K562 (cell line): ENCODE data around the gene ANAPC2. TPM values are rescaled to one million over a fixed set of nuclear protein-coding genes. Genes with fewer than 3 reads are reported as not detected.

Source experiments
- DACH1 ChIP-seq: fragments of 450-650 bp; IDR thresholded peaks from 2 replicates; pipeline ENCODE4 v1.6.1; 2018; ENCODE audit not compliant: partially characterized antibody
- ELF2 ChIP-seq: fragments of 250-450 bp; sonication (Bioruptor Pico); IDR thresholded peaks from 2 replicates; pipeline ENCODE4 v1.5.0; 2021; ENCODE audit warnings: mild to moderate bottlenecking
- ESRRA ChIP-seq: fragments of 450-650 bp; IDR thresholded peaks from 2 replicates; pipeline ENCODE4 v1.6.1; 2014; ENCODE audit warnings: low read depth, mild to moderate bottlenecking, moderate library complexity, borderline replicate concordance
- GATAD2B ChIP-seq: fragments of 450-650 bp; IDR thresholded peaks from 2 replicates; pipeline ENCODE4 v1.6.1; 2017; ENCODE audit warnings: mild to moderate bottlenecking, borderline replicate concordance
- GTF2F1 ChIP-seq: IDR thresholded peaks from 2 replicates; pipeline ENCODE4 v1.6.1; 2011; ENCODE audit warnings: low read depth, low read length, improper control_type of control experiment
- LEF1 ChIP-seq: fragments of 450-650 bp; IDR thresholded peaks from 2 replicates; pipeline ENCODE4 v1.6.1; 2016; ENCODE audit warnings: mild to moderate bottlenecking
- MTA1 ChIP-seq: fragments of 450-650 bp; IDR thresholded peaks from 2 replicates; pipeline ENCODE4 v1.6.1; 2017; ENCODE audit warnings: borderline replicate concordance
- PHF8 ChIP-seq: fragments of 200-600 bp; sonication (generic); IDR thresholded peaks from 2 replicates; pipeline ENCODE4 v1.6.1; 2012; ENCODE audit warnings: mixed run types, mild to moderate bottlenecking, inconsistent platforms, low read length, moderate library complexity, borderline replicate concordance
- REST ChIP-seq, 2 experiments: fragments of 450-650 bp; formaldehyde crosslinking in 1 of 2; IDR thresholded peaks; 2 replicates each; pipeline versions ENCODE4 v1.4.0 to v1.6.1; 2014 to 2020; ENCODE audit warnings: mild to moderate bottlenecking in 2 of 2, borderline replicate concordance in 1 of 2, low read depth in 1 of 2
- SUPT5H ChIP-seq: fragments of 450-650 bp; IDR thresholded peaks from 2 replicates; pipeline ENCODE4 v1.6.1; 2016
- TBL1XR1 ChIP-seq, 2 experiments: IDR thresholded peaks; 2 replicates each; pipeline ENCODE4 v1.6.1; 2012; ENCODE audit warnings: improper control_type of control experiment in 2 of 2, low read length in 2 of 2, mild to moderate bottlenecking in 1 of 2
- TCFL5 ChIP-seq: fragments of 250-450 bp; sonication (Bioruptor Pico); conservative IDR thresholded peaks from 2 replicates; pipeline ENCODE4 v1.6.1; 2021; ENCODE audit warnings: mild to moderate bottlenecking, moderate library complexity, matching md5 sums
- TRIM24 ChIP-seq, 2 experiments: fragments of 450-650 bp; IDR thresholded peaks; 2 replicates each; pipeline ENCODE4 v1.6.1; 2016
- ZNF12 ChIP-seq: sonication (generic); formaldehyde crosslinking; IDR thresholded peaks from 2 replicates; pipeline ENCODE4 v1.4.0; 2020; ENCODE audit warnings: mild to moderate bottlenecking, missing genetic modification reagents
- ZNF3 ChIP-seq: fragments of 250-450 bp; sonication (Bioruptor Pico); IDR thresholded peaks from 2 replicates; pipeline ENCODE4 v1.5.0; 2021; ENCODE audit warnings: mild to moderate bottlenecking, moderate library complexity
- ZNF592 ChIP-seq: fragments of 450-650 bp; IDR thresholded peaks from 2 replicates; pipeline ENCODE4 v1.6.1; 2017; ENCODE audit warnings: antibody characterized with exemption, mild to moderate bottlenecking
- polyA plus RNA-seq, 8 experiments: library from polyadenylated mRNA; depleted of rRNA in 4 of 8; stranded (reverse) in 5 of 8; unstranded in 3 of 8; fragments of >200 nt; fragmentation: Nextera tagmentation in 2 of 8; fragmentation: Illumina TruSeq in 1 of 8; extraction: Ambion mirVana in 2 of 8; extraction: Trizol in 1 of 8; gene quantifications; 2 replicates each; pipeline versions ENCODE4 v1.2.1 to v1.2.3, GENCODE V29; 2011 to 2014; ENCODE audit warnings: inconsistent platforms in 1 of 8, missing spikeins in 1 of 8
- total RNA-seq, 7 experiments: library from RNA; depleted of rRNA in 6 of 7; stranded (reverse); fragments of >200 nt in 6 of 7; fragmentation: Illumina TruSeq in 2 of 7; extraction: Trizol in 2 of 7; gene quantifications; 2 replicates each; pipeline versions ENCODE4 v1.2.1 to v1.2.3, GENCODE V29; 2011 to 2021; ENCODE audit warnings: low replicate concordance in 1 of 7

Gene ANAPC2
- total and polyA plus RNA-seq, 9 of the 15 experiments (the other 6 are each of a cell fraction or from before 2014, with no cell fraction given), result 0.11 to 56.5 (median 17.1) TPM; not detected in 1

- TF ChIP-seq ZNF592 (0 out of 2 replicates have a peak, but pooled peaks have one; percentile 30), ESRRA (peak; percentile 65), TCFL5 (no peak), DACH1 (no peak), ZNF12 (CRISPR knock-in tag) (no peak), LEF1 (0 out of 2 replicates have a peak, but pooled peaks have one; percentile 20), PHF8 (peak; percentile 91; the same call in 1 of the 2 replicates), ZNF3 (CRISPR knock-in tag) (no peak), GATAD2B (peak; percentile 74), MTA1 (peak; percentile 98), REST (IDR thresholded peaks at IDR 0.05; ENCODE audit: borderline replicate concordance) (peak; percentile 33), REST (CRISPR knock-in tag; IDR thresholded peaks at IDR 0.05; ENCODE audit: low read depth) (peak; percentile 50), SUPT5H (peak; percentile 77), TRIM24 (IDR thresholded peaks at IDR 0.05) (peak in 1 of 2 experiments; percentile 26; a peak in 1 of 4 replicates), TBL1XR1 (IDR thresholded peaks at IDR 0.05; ENCODE audit: low read length in 2 of 2) (0 out of 4 replicates have a peak, but pooled peaks of 1 of the 2 experiments have one; percentile 40), GTF2F1 (no peak), ELF2 (CRISPR knock-in tag) (peak; percentile 98)
Observed at GRCh38 chr9:137205126-137206069, 17.0 kb upstream of the ANAPC2 start, which contains the start of the genes NDOR1 and TMEM203 (continued).
